H1 (cell line): Measurements from ENCODE around the gene CCNY. TPM values are rescaled to one million over a fixed set of nuclear protein-coding genes. Genes with fewer than 3 reads are reported as not detected.

Source experiments
- CTCF ChIP-seq, 3 experiments: IDR thresholded peaks; 1 replicate in 2 of 3; 2 replicates in 1 of 3; pipeline versions ENCODE4 v1.5.1 to v1.6.1; 2011; ENCODE audit warnings: low read length in 3 of 3, mild to moderate bottlenecking in 3 of 3, inconsistent platforms in 2 of 3, low read depth in 1 of 3, moderate library complexity in 1 of 3; ENCODE audit not compliant: insufficient read depth in 1 of 3; ENCODE audit errors: control extremely low read depth in 1 of 3
- EGR1 ChIP-seq: IDR thresholded peaks from 2 replicates; pipeline ENCODE4 v1.6.1; 2011; ENCODE audit warnings: low read depth, low read length, borderline replicate concordance
- FOSL1 ChIP-seq: IDR thresholded peaks from 2 replicates; pipeline ENCODE4 v1.6.1; 2011; ENCODE audit warnings: mild to moderate bottlenecking, low read depth, low read length, moderate library complexity; ENCODE audit not compliant: insufficient read depth
- KDM1A ChIP-seq: fragments of 200-600, 300-600 bp; sonication (generic); IDR thresholded peaks from 2 replicates; pipeline ENCODE4 v1.7.1; 2016; ENCODE audit warnings: mild to moderate bottlenecking, low read length, borderline replicate concordance
- SP2 ChIP-seq: IDR thresholded peaks from 2 replicates; pipeline ENCODE4 v1.6.1; 2012; ENCODE audit warnings: mild to moderate bottlenecking, low read length, inconsistent platforms
- TBP ChIP-seq: IDR thresholded peaks from 2 replicates; pipeline ENCODE4 v1.6.1; 2011; ENCODE audit warnings: low read depth, low read length, improper control_type of control experiment
- YY1 ChIP-seq: IDR thresholded peaks from 2 replicates; pipeline ENCODE4 v1.6.1; 2011; ENCODE audit warnings: low read depth, mild to moderate bottlenecking, low read length
- polyA plus RNA-seq, 7 experiments: library from polyadenylated mRNA; depleted of rRNA in 3 of 7; stranded (reverse) in 5 of 7; unstranded in 2 of 7; fragments of >200 nt in 5 of 7; fragments of 200-250 nt in 2 of 7; gene quantifications; 1 replicate in 5 of 7; 2 replicates in 1 of 7; 4 replicates in 1 of 7; pipeline versions ENCODE4 v1.2.1 to v1.2.3, GENCODE V29; 2011 to 2013; ENCODE audit warnings: missing spikeins in 2 of 7, mixed read lengths in 2 of 7
- total RNA-seq: library from RNA; stranded (reverse); fragmentation: NEBNext Ultra II Directional; extraction: Animal tissue kit (Norgen Biotek cat#: 25700); gene quantifications from 2 replicates; pipeline ENCODE4 v1.2.1, GENCODE V29; 2021

CCNY gene
- total and polyA plus RNA-seq, 2 of the 8 experiments (the other 6 are each of a cell fraction or from before 2014, with no cell fraction given) = 25.3 to 68.2 TPM

- no peak for TF ChIP-seq CTCF (IDR thresholded peaks at IDR 0.05; ENCODE audit: control extremely low read depth in 1 of 3, insufficient read depth in 1 of 3, low read depth in 1 of 3, low read length in 3 of 3)
- TF ChIP-seq KDM1A = no peak
- TF ChIP-seq YY1 = no peak
- TF ChIP-seq TBP = no peak
- no peak for TF ChIP-seq FOSL1
- TF ChIP-seq SP2 = no peak
- TF ChIP-seq EGR1 = no peak
Measured at GRCh38 chr10:35329520-35329919, 6.8 kb upstream of the CCNY start (continued).
